K562 (cell line): Measurements from ENCODE around the gene TCF3. TPM values are rescaled to one million over a fixed set of nuclear protein-coding genes. Genes with fewer than 3 reads are reported as not detected.
A peak's percentile ranks its signal among the peaks of the same experiment; 100 is the strongest.

Experiments
- ARID2 ChIP-seq: fragments of 450-650 bp; IDR thresholded peaks from 2 replicates; pipeline ENCODE4 v1.6.1; 2017; ENCODE audit warnings: antibody characterized with exemption, mild to moderate bottlenecking
- ARID3B ChIP-seq: fragments of 250-450 bp; sonication (Bioruptor Pico); IDR thresholded peaks from 2 replicates; pipeline ENCODE4 v1.4.0; 2020; ENCODE audit warnings: borderline replicate concordance
- ATF4 ChIP-seq: fragments of 450-650 bp; formaldehyde crosslinking; IDR thresholded peaks from 2 replicates; pipeline ENCODE4 v1.4.0; 2022; ENCODE audit warnings: mild to moderate bottlenecking, moderate library complexity
- CREB3L1 ChIP-seq: fragments of 450-650 bp; IDR thresholded peaks from 2 replicates; pipeline ENCODE4 v1.6.1; 2014; ENCODE audit warnings: low read depth, mild to moderate bottlenecking, moderate library complexity, borderline replicate concordance
- EWSR1 ChIP-seq: fragments of 450-650 bp; IDR thresholded peaks from 2 replicates; pipeline ENCODE4 v1.6.1; 2018; ENCODE audit warnings: borderline replicate concordance, mild to moderate bottlenecking, low read depth, moderate library complexity; ENCODE audit not compliant: partially characterized antibody
- FOXA1 ChIP-seq: fragments of 450-650 bp; IDR thresholded peaks from 2 replicates; pipeline ENCODE4 v1.6.1; 2016; ENCODE audit warnings: mild to moderate bottlenecking, borderline replicate concordance
- FOXA3 ChIP-seq, 2 experiments: fragments of 450-650 bp in 1 of 2; sonication (generic) in 1 of 2; formaldehyde crosslinking; IDR thresholded peaks in 1 of 2; conservative IDR thresholded peaks in 1 of 2; 2 replicates each; pipeline versions ENCODE4 v1.4.0 to v1.8.0; 2020 to 2022; ENCODE audit warnings: mild to moderate bottlenecking in 2 of 2, missing genetic modification reagents in 1 of 2
- FOXO4 ChIP-seq: fragments of 450-650 bp; formaldehyde crosslinking; IDR thresholded peaks from 2 replicates; pipeline ENCODE4 v1.4.0; 2020; ENCODE audit warnings: mild to moderate bottlenecking, moderate library complexity
- GATAD2A ChIP-seq: fragments of 450-650 bp; IDR thresholded peaks from 2 replicates; pipeline ENCODE4 v1.6.1; 2017
- LARP7 ChIP-seq: fragments of 450-650 bp; IDR thresholded peaks from 2 replicates; pipeline ENCODE4 v1.6.1; 2016
- MYBL2 ChIP-seq, 2 experiments: fragments of 450-650 bp in 1 of 2; sonication (generic) in 1 of 2; formaldehyde crosslinking in 1 of 2; IDR thresholded peaks; 2 replicates each; pipeline versions ENCODE4 v1.6.1 to v1.8.1; 2017 to 2022; ENCODE audit warnings: borderline replicate concordance in 1 of 2, inconsistent platforms in 1 of 2, low read depth in 1 of 2, mild to moderate bottlenecking in 1 of 2, missing genetic modification reagents in 1 of 2, moderate library complexity in 1 of 2
- POLR3A ChIP-seq: IDR thresholded peaks from 2 replicates; pipeline ENCODE4 v1.6.1; 2011; ENCODE audit warnings: borderline replicate concordance, mild to moderate bottlenecking, moderate library complexity; ENCODE audit not compliant: insufficient read length, insufficient read depth; ENCODE audit errors: extremely low read depth
- STAG1 ChIP-seq: sonication (generic); formaldehyde crosslinking; IDR thresholded peaks from 2 replicates; pipeline ENCODE4 v1.5.0; 2020; ENCODE audit warnings: missing genetic modification reagents, borderline replicate concordance
- STAT5B ChIP-seq: fragments of 250-450 bp; sonication (Bioruptor Pico); IDR thresholded peaks from 2 replicates; pipeline ENCODE4 v1.8.0; 2021; ENCODE audit warnings: mild to moderate bottlenecking, inconsistent platforms
- THAP12 ChIP-seq: fragments of 250-450 bp; sonication (Bioruptor Pico); IDR thresholded peaks from 2 replicates; pipeline ENCODE4 v1.9.0; 2021; ENCODE audit warnings: mild to moderate bottlenecking, inconsistent platforms
- VEZF1 ChIP-seq: fragments of 200-800 bp; sonication (Bioruptor generic); IDR thresholded peaks from 2 replicates; pipeline ENCODE4 v1.6.1; 2017; ENCODE audit warnings: missing genetic modification characterization, missing compliant biosample characterization
- ZNF146 ChIP-seq: IDR thresholded peaks from one replicate; pipeline ENCODE4 v1.6.1; 2018; ENCODE audit warnings: missing compliant biosample characterization; ENCODE audit not compliant: unreplicated experiment
- ZNF431 ChIP-seq: sonication (generic); formaldehyde crosslinking; IDR thresholded peaks from 2 replicates; pipeline ENCODE4 v1.8.0; 2022; ENCODE audit warnings: mild to moderate bottlenecking, missing genetic modification reagents
- polyA plus RNA-seq, 8 experiments: library from polyadenylated mRNA; depleted of rRNA in 4 of 8; stranded (reverse) in 5 of 8; unstranded in 3 of 8; fragments of >200 nt; fragmentation: Nextera tagmentation in 2 of 8; fragmentation: Illumina TruSeq in 1 of 8; extraction: Ambion mirVana in 2 of 8; extraction: Trizol in 1 of 8; gene quantifications; 2 replicates each; pipeline versions ENCODE4 v1.2.1 to v1.2.3, GENCODE V29; 2011 to 2014; ENCODE audit warnings: inconsistent platforms in 1 of 8, missing spikeins in 1 of 8
- total RNA-seq, 7 experiments: library from RNA; depleted of rRNA in 6 of 7; stranded (reverse); fragments of >200 nt in 6 of 7; fragmentation: Illumina TruSeq in 2 of 7; extraction: Trizol in 2 of 7; gene quantifications; 2 replicates each; pipeline versions ENCODE4 v1.2.1 to v1.2.3, GENCODE V29; 2011 to 2021; ENCODE audit warnings: low replicate concordance in 1 of 7

Gene TCF3
- total and polyA plus RNA-seq, 9 of the 15 experiments (the other 6 are each of a cell fraction or from before 2014, with no cell fraction given), result 5.6 to 259 (median 84.0) TPM

GRCh38 chr19:1601613-1602064 is 50.8 kb downstream of the TCF3 start (continued):
- TF ChIP-seq ZNF146 (CRISPR knock-in tag) (no peak), EWSR1 (no peak), ATF4 (CRISPR knock-in tag) (no peak), STAG1 (no peak), ARID3B (CRISPR knock-in tag) (no peak), VEZF1 (no peak), FOXO4 (CRISPR knock-in tag) (no peak), ZNF431 (CRISPR knock-in tag) (0 out of 2 replicates have a peak, but pooled peaks have one; percentile 2), STAT5B (CRISPR knock-in tag) (no peak), MYBL2 (IDR thresholded peaks at IDR 0.05; ENCODE audit: low read depth) (no peak), MYBL2 (CRISPR knock-in tag; IDR thresholded peaks at IDR 0.05; ENCODE audit: borderline replicate concordance) (no peak), CREB3L1 (no peak; the same call in 1 of the 2 replicates), FOXA1 (no peak), FOXA3 (CRISPR knock-in tag; conservative IDR thresholded peaks at IDR 0.05 in 1 of 2, IDR thresholded peaks at IDR 0.05 in 1 of 2) (0 out of 4 replicates have a peak, but pooled peaks of 1 of the 2 experiments have one; percentile 70), GATAD2A (peak; percentile 50; the same call in 1 of the 2 replicates), LARP7 (no peak), POLR3A (no peak), THAP12 (CRISPR knock-in tag) (no peak), ARID2 (no peak)
